Type B pancreatic cell (in vitro differentiated cells): ENCODE results near the gene LRRC15. TPM values are rescaled to one million over a fixed set of nuclear protein-coding genes. Genes with fewer than 3 reads are reported as not detected.

Experiments used
- DNase-seq: peaks from one replicate; pipeline ENCODE4 v3.0.0; 2021; ENCODE audit warnings: mixed read lengths; ENCODE audit not compliant: unreplicated experiment; ENCODE audit errors: extremely low spot score
- H3K27ac Mint-ChIP-seq: 2 replicates; pipeline ENCODE4 v1.8.0; 2021; ENCODE audit warnings: mild to moderate bottlenecking, mixed read lengths
- H3K27me3 Mint-ChIP-seq: 2 replicates; pipeline ENCODE4 v1.8.0; 2021; ENCODE audit warnings: mixed read lengths
- H3K36me3 Mint-ChIP-seq: 2 replicates; pipeline ENCODE4 v1.8.0; 2021; ENCODE audit warnings: mixed read lengths
- H3K4me1 Mint-ChIP-seq: one replicate; pipeline ENCODE4 v1.8.0; 2021; ENCODE audit warnings: mixed read lengths; ENCODE audit not compliant: unreplicated experiment
- H3K4me3 Mint-ChIP-seq: 2 replicates; pipeline ENCODE4 v1.8.0; 2021; ENCODE audit warnings: mild to moderate bottlenecking, mixed read lengths
- H3K9me3 Mint-ChIP-seq: 2 replicates; pipeline ENCODE4 v1.8.0; 2021; ENCODE audit warnings: mixed read lengths
- total RNA-seq: library from RNA; stranded (reverse); gene quantifications from 2 replicates; pipeline ENCODE4 v1.2.1, GENCODE V29; 2021; ENCODE audit warnings: low replicate concordance
- TF ChIP-seq, protein P1 (sequence below): fragments of 200-600 bp; sonication (generic); conservative IDR thresholded peaks from 2 replicates; pipeline ENCODE4 v1.5.0; 2021; ENCODE audit warnings: antibody characterized with exemption, mild to moderate bottlenecking

LRRC15 gene
- total RNA-seq, 1 donor from 2014 or later: 0.07 TPM

DNA sequence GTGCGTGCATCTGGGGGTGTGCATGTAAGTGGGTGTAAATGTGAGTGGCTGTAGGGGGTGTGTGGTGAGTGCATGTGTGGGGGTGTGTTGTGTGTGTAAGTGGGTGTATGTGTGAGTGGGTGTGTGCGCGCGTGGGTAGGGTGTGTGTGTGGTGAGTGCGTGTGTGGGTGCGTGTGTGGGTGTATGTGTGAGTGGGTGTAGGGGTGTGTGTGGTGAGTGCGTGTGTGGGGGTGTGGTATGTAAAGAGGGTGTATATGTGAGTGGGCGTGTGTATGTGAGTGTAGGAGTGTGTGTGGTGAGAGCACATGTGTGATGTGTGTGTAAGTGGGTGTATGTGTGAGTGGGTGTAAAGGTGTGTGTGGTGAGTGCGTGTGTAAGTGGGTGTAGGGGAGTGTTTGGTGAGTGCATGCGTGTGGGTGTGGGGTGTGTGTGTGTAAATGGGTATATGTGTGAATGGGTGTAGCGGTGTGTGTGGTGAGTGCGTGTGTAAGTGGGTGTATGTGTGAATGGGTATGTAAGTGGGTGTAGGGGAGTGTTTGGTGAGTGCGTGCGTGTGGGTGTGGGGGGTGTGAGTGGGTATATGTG, 17.5 kb downstream of the LRRC15 start:
- TF ChIP-seq, protein P1, sequence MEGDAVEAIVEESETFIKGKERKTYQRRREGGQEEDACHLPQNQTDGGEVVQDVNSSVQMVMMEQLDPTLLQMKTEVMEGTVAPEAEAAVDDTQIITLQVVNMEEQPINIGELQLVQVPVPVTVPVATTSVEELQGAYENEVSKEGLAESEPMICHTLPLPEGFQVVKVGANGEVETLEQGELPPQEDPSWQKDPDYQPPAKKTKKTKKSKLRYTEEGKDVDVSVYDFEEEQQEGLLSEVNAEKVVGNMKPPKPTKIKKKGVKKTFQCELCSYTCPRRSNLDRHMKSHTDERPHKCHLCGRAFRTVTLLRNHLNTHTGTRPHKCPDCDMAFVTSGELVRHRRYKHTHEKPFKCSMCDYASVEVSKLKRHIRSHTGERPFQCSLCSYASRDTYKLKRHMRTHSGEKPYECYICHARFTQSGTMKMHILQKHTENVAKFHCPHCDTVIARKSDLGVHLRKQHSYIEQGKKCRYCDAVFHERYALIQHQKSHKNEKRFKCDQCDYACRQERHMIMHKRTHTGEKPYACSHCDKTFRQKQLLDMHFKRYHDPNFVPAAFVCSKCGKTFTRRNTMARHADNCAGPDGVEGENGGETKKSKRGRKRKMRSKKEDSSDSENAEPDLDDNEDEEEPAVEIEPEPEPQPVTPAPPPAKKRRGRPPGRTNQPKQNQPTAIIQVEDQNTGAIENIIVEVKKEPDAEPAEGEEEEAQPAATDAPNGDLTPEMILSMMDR: no peak
- Mint-ChIP-seq H3K27me3 (peaks cover 7% of the 10 kb centered on the region), H3K36me3 (no peaks in the 10 kb centered on the region), H3K4me1 (peaks cover 3% of the 10 kb centered on the region), H3K4me3 (no peak overlapping the region), H3K27ac (no peak overlapping the region), H3K9me3 (no peaks in the 10 kb centered on the region)
- no peak for DNase-seq

DNA sequence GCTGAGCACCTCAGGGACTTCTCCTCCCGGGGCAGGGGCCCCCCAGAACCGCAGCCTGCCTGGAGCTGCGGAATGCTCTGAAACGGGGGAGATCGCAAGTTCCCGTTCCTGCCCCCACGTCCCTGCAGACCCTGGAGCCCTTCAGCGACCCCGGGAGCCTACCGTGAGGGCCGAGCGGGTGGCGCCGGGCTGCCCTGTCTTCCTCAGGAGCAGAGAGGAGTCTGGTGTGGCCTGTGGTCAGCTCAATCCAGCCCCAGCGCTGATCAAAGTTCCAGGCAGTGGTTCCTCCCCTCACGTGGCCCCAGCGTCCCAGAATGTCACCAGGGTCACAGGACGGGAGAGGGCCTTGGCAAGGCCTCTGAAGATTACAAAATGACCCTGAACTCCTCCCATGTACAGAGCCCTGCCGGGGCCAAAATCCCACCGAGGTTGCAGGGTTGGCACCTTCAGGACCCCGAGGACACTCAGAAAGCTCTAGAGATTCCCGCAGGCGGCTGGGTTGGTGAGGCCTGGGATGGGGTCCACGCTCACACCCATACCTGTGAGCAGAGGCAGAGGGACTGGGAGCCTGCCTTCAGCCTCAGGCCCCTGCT, 18.4 kb downstream of the LRRC15 start, which contains the start of gene CPN2:
TSS of gene CPN2 (minus strand) at position 249 of the 593 bp plus-strand sequence. CDS start 8,626 bp downstream, outside the sequence.
- Mint-ChIP-seq H3K4me1 (peaks cover 3% of the 10 kb centered on the region), H3K9me3 (no peaks in the 10 kb centered on the region), H3K27me3 (peaks cover 5% of the 10 kb centered on the region), H3K36me3 (no peaks in the 10 kb centered on the region), H3K4me3 (no peak within 1 kb of the TSS), H3K27ac (no peak within 1 kb of the TSS)
- TF ChIP-seq, protein P1: no peak
- no peak for DNase-seq

DNA sequence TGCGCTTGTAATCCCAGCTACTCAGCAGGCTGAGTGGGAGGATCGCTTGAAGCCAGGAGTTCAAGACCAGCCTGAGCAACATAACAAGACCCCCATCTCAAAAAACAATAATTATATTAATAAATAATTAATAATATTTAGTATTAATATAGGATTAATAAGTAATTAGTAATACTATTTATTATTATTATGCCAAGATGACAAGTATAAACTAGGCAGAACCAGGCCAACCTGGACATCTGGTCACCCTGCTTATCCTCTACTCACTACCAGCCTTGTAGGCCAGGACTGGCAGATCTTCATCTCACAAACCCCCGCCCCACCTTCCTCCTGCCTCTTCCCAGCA, 18.8 kb downstream of the LRRC15 start:
- TF ChIP-seq, protein P1: no peak
- H3K36me3 Mint-ChIP-seq: no peaks in the 10 kb centered on the region

DNA sequence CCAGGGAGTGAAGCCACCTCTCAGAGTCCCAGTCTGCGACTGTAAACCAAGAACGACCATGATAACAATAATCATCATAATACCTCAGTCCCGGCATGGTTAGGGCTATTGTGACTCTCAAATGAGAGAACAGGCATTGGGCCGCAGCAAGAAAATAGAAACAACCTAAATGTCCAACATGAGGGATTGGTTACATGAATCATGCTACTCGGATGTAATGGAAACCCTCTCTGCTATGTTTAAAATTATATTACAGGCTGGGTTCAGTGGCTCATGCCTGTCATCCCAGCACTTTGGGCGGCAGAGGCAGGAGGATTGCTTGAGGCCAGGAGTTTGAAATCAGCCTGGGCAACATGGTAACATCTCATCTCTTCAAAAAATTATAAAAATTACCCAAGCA, 21.2 kb downstream of the LRRC15 start:
- H3K27me3 Mint-ChIP-seq: peaks cover 12% of the 10 kb centered on the region
- no peaks in the 10 kb centered on the region for H3K36me3 Mint-ChIP-seq
- DNase-seq: no peak
- H3K27ac Mint-ChIP-seq: no peak overlapping the region
- TF ChIP-seq, protein P1: no peak
- no peak overlapping the region for H3K4me3 Mint-ChIP-seq
- no peaks in the 10 kb centered on the region for H3K9me3 Mint-ChIP-seq
- H3K4me1 Mint-ChIP-seq: peaks cover 6% of the 10 kb centered on the region

More for the DNA sequence above, 18.8 kb downstream of the LRRC15 start:
- H3K27me3 Mint-ChIP-seq: peaks cover 5% of the 10 kb centered on the region
- H3K27ac Mint-ChIP-seq: no peak overlapping the region
- no peaks in the 10 kb centered on the region for H3K9me3 Mint-ChIP-seq
- peaks cover 3% of the 10 kb centered on the region for H3K4me1 Mint-ChIP-seq
- DNase-seq: no peak
- H3K4me3 Mint-ChIP-seq: no peak overlapping the region

DNA sequence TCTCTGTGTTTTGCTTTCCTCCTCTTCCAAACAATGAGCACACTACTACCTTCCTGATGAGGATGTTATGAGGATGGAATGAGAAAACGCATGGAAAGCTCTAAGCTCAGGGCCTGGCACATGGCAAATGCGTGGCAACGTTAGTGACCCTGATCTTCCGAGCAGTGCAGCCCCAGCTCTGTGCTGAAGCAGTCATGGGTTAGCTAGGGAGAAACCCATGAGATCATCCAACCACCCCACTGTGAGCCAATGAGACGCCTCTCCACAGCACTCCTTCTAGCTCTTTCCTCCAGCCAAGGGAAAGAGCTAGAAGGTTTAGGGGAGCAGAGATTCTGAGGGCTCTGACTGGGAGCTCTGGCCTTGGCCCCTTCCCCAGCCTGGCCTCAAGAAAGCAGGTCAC, 22.9 kb downstream of the LRRC15 start:
- Mint-ChIP-seq H3K27me3 (peaks cover 16% of the 10 kb centered on the region), H3K36me3 (no peaks in the 10 kb centered on the region), H3K4me1 (peaks cover 6% of the 10 kb centered on the region), H3K4me3 (no peak overlapping the region), H3K27ac (no peak overlapping the region), H3K9me3 (no peaks in the 10 kb centered on the region)
- TF ChIP-seq, protein P1: no peak
- no peak for DNase-seq
